Neural cell (in vitro differentiated cells): ENCODE results near the gene RRP1. TPM values are rescaled to one million over a fixed set of nuclear protein-coding genes. Genes with fewer than 3 reads are reported as not detected.
A peak's percentile ranks its signal among the peaks of the same experiment; 100 is the strongest.

Experiments used
- H2AFZ ChIP-seq: fragments of 200-600, 300-800 bp; sonication (generic), shearing (Covaris generic); 2 replicates; pipeline ENCODE4 v1.6.0; 2014; ENCODE audit warnings: low read depth, mild to moderate bottlenecking, antibody characterized with exemption, low read length, moderate library complexity
- H3F3A ChIP-seq: fragments of 200-600 bp; shearing (Covaris generic); 2 replicates; pipeline ENCODE4 v1.6.1; 2016; ENCODE audit warnings: mild to moderate bottlenecking, moderate library complexity, mixed read lengths, antibody characterized with exemption, low read length; ENCODE audit not compliant: insufficient read depth, poor library complexity, severe bottlenecking
- H3K27ac ChIP-seq: fragments of 200-600, 300-800 bp; sonication (generic), shearing (Covaris generic); 2 replicates; pipeline ENCODE4 v1.5.1; 2014; ENCODE audit warnings: mild to moderate bottlenecking, low read length, moderate library complexity
- H3K27me3 ChIP-seq: fragments of 300-800, 200-600 bp; sonication (generic), shearing (Covaris generic); 2 replicates; pipeline ENCODE4 v1.6.0; 2014; ENCODE audit warnings: mild to moderate bottlenecking, low read depth, low read length, moderate library complexity; ENCODE audit not compliant: insufficient read depth
- H3K36me3 ChIP-seq: fragments of 300-800, 200-600 bp; sonication (generic), shearing (Covaris generic); 2 replicates; pipeline ENCODE4 v1.5.1; 2014; ENCODE audit warnings: mild to moderate bottlenecking, antibody characterized with exemption, low read length, moderate library complexity; ENCODE audit not compliant: insufficient read depth
- H3K4me2 ChIP-seq: fragments of 300-800, 200-600 bp; sonication (generic), shearing (Covaris generic); 2 replicates; pipeline ENCODE4 v1.6.0; 2014; ENCODE audit warnings: mild to moderate bottlenecking, low read length
- H3K4me3 ChIP-seq: fragments of 300-800, 200-600 bp; sonication (generic), shearing (Covaris generic); 2 replicates; pipeline ENCODE4 v1.5.1; 2014; ENCODE audit warnings: mild to moderate bottlenecking, low read length, moderate library complexity
- H3K79me2 ChIP-seq: fragments of 200-600 bp; shearing (Covaris generic); replicated peaks from 2 replicates; pipeline ENCODE4 v1.6.0; 2014; ENCODE audit warnings: mild to moderate bottlenecking, low read length, moderate library complexity; ENCODE audit not compliant: insufficient read depth
- H3K9ac ChIP-seq: fragments of 300-800, 200-600 bp; sonication (generic), shearing (Covaris generic); 2 replicates; pipeline ENCODE4 v1.6.1; 2016; ENCODE audit warnings: mild to moderate bottlenecking, low read length, mixed read lengths
- H3K9me2 ChIP-seq: fragments of 200-600 bp; shearing (Covaris generic); 2 replicates; pipeline ENCODE4 v1.6.1; 2016; ENCODE audit warnings: mild to moderate bottlenecking, low read length, mixed read lengths; ENCODE audit not compliant: insufficient read depth
- H3K9me3 ChIP-seq: fragments of 200-600, 300-800 bp; sonication (generic), shearing (Covaris generic); 2 replicates; pipeline ENCODE4 v1.6.1; 2016; ENCODE audit warnings: mild to moderate bottlenecking, mixed run types, low read length, moderate library complexity, mixed read lengths
- H4K20me1 ChIP-seq: fragments of 200-600 bp; shearing (Covaris generic); 2 replicates; pipeline ENCODE4 v1.6.1; 2016; ENCODE audit warnings: mild to moderate bottlenecking, mixed run types; ENCODE audit not compliant: insufficient read depth
- EP300 ChIP-seq: fragments of 450-650 bp; conservative IDR thresholded peaks from 2 replicates; pipeline ENCODE4 v1.6.1; 2014; ENCODE audit warnings: antibody characterized with exemption, mild to moderate bottlenecking, moderate library complexity; ENCODE audit not compliant: poor library complexity, severe bottlenecking
- EZH2 ChIP-seq: fragments of 200-600, 300-800 bp; shearing (Covaris generic), sonication (generic); IDR thresholded peaks from 2 replicates; pipeline ENCODE4 v1.6.1; 2014; ENCODE audit warnings: antibody characterized with exemption, low read length, borderline replicate concordance, mild to moderate bottlenecking; ENCODE audit not compliant: insufficient read depth, poor library complexity, severe bottlenecking
- MXI1 ChIP-seq: fragments of 450-650 bp; conservative IDR thresholded peaks from 2 replicates; pipeline ENCODE4 v1.6.1; 2014; ENCODE audit warnings: antibody characterized with exemption, mild to moderate bottlenecking; ENCODE audit not compliant: poor library complexity, severe bottlenecking
- POLR2AphosphoS5 ChIP-seq: IDR thresholded peaks from 2 replicates; pipeline ENCODE4 v1.6.1; 2012
- RAD21 ChIP-seq: fragments of 450-650 bp; conservative IDR thresholded peaks from 2 replicates; pipeline ENCODE4 v1.6.1; 2014; ENCODE audit warnings: antibody characterized with exemption, mild to moderate bottlenecking, moderate library complexity
- SMC3 ChIP-seq: fragments of 450-650 bp; conservative IDR thresholded peaks from 2 replicates; pipeline ENCODE4 v1.6.1; 2014; ENCODE audit warnings: antibody characterized with exemption, mild to moderate bottlenecking, moderate library complexity; ENCODE audit not compliant: poor library complexity
- TAF1 ChIP-seq: IDR thresholded peaks from 2 replicates; pipeline ENCODE4 v1.6.1; 2012; ENCODE audit warnings: low read depth
- polyA minus RNA-seq: library from RNA; depleted of rRNA, polyadenylated mRNA; stranded (reverse); fragments of >200 nt; gene quantifications from 2 replicates; pipeline ENCODE4 v1.2.3, GENCODE V29; 2014
- polyA plus RNA-seq: library from polyadenylated mRNA; depleted of rRNA; stranded (reverse); fragments of >200 nt; gene quantifications from 2 replicates; pipeline ENCODE4 v1.2.3, GENCODE V29; 2014
- TF ChIP-seq, protein P1 (sequence below): IDR thresholded peaks from 2 replicates; pipeline ENCODE4 v1.6.1; 2012; ENCODE audit warnings: borderline replicate concordance
- TF ChIP-seq, protein P2 (sequence below): fragments of 450-650 bp; IDR thresholded peaks from 2 replicates; pipeline ENCODE4 v1.5.1; 2014; ENCODE audit warnings: antibody characterized with exemption, mild to moderate bottlenecking, moderate library complexity; ENCODE audit not compliant: poor library complexity, severe bottlenecking

The RRP1 gene, protein sequence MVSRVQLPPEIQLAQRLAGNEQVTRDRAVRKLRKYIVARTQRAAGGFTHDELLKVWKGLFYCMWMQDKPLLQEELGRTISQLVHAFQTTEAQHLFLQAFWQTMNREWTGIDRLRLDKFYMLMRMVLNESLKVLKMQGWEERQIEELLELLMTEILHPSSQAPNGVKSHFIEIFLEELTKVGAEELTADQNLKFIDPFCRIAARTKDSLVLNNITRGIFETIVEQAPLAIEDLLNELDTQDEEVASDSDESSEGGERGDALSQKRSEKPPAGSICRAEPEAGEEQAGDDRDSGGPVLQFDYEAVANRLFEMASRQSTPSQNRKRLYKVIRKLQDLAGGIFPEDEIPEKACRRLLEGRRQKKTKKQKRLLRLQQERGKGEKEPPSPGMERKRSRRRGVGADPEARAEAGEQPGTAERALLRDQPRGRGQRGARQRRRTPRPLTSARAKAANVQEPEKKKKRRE
- 31.3 and 35.8 TPM in 2 replicates for polyA plus RNA-seq
- polyA minus RNA-seq, result 19.9 and 20.5 TPM in 2 replicates

DNA sequence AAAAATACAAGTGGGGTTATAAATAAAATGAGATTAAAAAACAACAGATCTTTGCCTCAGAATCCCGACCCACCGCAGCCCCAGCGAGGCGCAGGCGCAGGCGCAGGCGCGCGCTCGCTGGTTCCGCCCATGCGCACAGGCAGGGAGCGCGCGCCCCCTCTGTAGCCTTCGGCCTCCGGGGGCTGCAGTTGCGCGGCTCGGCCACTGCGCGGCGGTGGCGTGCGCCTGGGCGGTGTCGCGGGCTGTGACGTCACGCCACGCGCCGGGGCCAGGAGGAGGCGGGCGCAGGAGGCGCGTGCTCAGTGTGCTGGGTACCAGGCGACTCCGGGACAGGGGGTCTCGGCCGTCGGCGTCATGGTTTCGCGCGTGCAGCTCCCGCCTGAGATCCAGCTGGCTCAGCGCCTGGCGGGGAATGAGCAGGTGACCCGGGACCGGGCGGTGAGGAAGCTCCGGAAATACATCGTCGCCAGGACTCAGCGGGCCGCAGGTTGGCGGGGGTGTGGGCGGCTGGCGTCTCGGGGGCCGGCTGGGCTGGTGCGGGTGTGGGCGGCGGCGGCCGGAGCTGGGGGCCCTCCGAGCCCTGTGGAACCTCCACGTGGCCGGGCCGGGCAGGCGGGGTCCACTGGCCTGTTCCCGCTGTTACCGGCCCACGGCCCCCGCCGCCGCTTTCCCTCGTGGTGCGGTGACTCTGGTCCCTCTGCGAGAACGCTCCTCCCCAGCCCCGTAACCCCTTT lies at the start of gene RRP1:
Gene RRP1, plus strand, starts transcription at position 302 of the 734 bp plus-strand sequence. Its CDS starts 53 bp downstream, at position 355.
- TF ChIP-seq POLR2AphosphoS5, result peak; percentile 78
- TF ChIP-seq, protein P1, sequence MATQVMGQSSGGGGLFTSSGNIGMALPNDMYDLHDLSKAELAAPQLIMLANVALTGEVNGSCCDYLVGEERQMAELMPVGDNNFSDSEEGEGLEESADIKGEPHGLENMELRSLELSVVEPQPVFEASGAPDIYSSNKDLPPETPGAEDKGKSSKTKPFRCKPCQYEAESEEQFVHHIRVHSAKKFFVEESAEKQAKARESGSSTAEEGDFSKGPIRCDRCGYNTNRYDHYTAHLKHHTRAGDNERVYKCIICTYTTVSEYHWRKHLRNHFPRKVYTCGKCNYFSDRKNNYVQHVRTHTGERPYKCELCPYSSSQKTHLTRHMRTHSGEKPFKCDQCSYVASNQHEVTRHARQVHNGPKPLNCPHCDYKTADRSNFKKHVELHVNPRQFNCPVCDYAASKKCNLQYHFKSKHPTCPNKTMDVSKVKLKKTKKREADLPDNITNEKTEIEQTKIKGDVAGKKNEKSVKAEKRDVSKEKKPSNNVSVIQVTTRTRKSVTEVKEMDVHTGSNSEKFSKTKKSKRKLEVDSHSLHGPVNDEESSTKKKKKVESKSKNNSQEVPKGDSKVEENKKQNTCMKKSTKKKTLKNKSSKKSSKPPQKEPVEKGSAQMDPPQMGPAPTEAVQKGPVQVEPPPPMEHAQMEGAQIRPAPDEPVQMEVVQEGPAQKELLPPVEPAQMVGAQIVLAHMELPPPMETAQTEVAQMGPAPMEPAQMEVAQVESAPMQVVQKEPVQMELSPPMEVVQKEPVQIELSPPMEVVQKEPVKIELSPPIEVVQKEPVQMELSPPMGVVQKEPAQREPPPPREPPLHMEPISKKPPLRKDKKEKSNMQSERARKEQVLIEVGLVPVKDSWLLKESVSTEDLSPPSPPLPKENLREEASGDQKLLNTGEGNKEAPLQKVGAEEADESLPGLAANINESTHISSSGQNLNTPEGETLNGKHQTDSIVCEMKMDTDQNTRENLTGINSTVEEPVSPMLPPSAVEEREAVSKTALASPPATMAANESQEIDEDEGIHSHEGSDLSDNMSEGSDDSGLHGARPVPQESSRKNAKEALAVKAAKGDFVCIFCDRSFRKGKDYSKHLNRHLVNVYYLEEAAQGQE, result peak; percentile 68
- peak; percentile 51 for TF ChIP-seq TAF1
- no peak for TF ChIP-seq EZH2
- TF ChIP-seq, protein P2, sequence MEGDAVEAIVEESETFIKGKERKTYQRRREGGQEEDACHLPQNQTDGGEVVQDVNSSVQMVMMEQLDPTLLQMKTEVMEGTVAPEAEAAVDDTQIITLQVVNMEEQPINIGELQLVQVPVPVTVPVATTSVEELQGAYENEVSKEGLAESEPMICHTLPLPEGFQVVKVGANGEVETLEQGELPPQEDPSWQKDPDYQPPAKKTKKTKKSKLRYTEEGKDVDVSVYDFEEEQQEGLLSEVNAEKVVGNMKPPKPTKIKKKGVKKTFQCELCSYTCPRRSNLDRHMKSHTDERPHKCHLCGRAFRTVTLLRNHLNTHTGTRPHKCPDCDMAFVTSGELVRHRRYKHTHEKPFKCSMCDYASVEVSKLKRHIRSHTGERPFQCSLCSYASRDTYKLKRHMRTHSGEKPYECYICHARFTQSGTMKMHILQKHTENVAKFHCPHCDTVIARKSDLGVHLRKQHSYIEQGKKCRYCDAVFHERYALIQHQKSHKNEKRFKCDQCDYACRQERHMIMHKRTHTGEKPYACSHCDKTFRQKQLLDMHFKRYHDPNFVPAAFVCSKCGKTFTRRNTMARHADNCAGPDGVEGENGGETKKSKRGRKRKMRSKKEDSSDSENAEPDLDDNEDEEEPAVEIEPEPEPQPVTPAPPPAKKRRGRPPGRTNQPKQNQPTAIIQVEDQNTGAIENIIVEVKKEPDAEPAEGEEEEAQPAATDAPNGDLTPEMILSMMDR, result peak; percentile 100
- peak; percentile 99 for TF ChIP-seq MXI1
- TF ChIP-seq SMC3, result peak; percentile 84
- peak; percentile 68 for TF ChIP-seq RAD21
- TF ChIP-seq EP300, result peak; percentile 76
- Histone ChIP-seq H3K9me3 (no peaks in the 10 kb centered on the region), H3K36me3 (no peaks in the 10 kb centered on the region), H3F3A (no peaks in the 10 kb centered on the region), H3K9me2 (no peaks in the 10 kb centered on the region), H3K27me3 (no peaks in the 10 kb centered on the region), H3K27ac (peak within 1 kb of the TSS; percentile 72), H4K20me1 (no peaks in the 10 kb centered on the region), H3K9ac (peak within 1 kb of the TSS; percentile 72), H3K4me2 (peak within 1 kb of the TSS; percentile 74), H3K4me3 (peak within 1 kb of the TSS; percentile 92), H3K79me2 (peaks cover 17% of the 10 kb centered on the region), H2AFZ (peak within 1 kb of the TSS; percentile 97)

DNA sequence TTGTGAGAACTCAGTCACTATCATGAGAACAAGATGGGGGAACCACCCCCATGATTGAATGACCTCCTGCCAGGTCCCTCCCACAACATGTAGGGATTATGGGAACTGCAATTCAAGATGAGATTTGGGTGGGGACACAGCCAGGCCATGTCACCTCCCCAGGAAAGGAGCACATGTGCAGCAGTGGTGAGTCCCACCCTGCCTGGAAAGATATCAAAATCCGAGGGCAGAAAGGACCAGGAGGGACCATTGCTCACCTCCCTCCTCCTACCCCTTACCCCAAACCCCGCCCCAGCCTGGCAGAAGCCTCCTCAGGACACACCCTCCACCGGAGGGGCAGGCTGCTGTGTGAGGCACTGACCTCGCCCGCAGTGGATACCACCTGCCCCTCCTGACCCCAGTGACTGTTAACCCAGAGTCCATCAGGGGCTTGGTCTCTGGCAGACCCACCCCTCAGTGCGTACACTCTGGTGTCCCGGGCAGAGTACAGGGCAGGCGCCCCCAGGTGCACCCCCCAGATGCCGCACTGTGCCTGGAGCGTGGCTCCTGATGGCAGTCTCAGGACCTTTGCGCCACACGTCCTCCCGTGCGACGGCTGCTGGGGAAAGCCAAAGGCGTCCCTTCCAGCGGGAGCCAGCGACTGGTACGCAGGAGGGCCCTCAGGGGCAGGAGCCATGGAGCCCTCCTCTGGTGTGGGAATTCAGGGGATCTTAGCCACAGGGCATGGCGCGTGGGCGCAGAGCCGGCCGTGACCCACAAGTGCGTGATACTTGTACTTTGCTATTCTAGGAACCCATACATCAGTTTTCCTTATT lies 49.5 kb upstream of the RRP1 start:
- H3K27ac ChIP-seq, result no peak overlapping the region
- no peaks in the 10 kb centered on the region for H3K27me3 ChIP-seq

More for the DNA sequence above, 49.5 kb upstream of the RRP1 start:
- no peak overlapping the region for H3K4me2 ChIP-seq
- H3K9ac ChIP-seq, result no peak overlapping the region
- no peaks in the 10 kb centered on the region for H4K20me1 ChIP-seq
- H3K4me3 ChIP-seq, result no peak overlapping the region
- no peaks in the 10 kb centered on the region for H3F3A ChIP-seq
- H3K36me3 ChIP-seq, result no peaks in the 10 kb centered on the region
- H3K9me3 ChIP-seq, result no peaks in the 10 kb centered on the region
- H2AFZ ChIP-seq, result no peak overlapping the region
- no peak for TF ChIP-seq EP300
- no peak for TF ChIP-seq SMC3
- TF ChIP-seq, protein P2, result no peak
- TF ChIP-seq POLR2AphosphoS5, result no peak
- no peak for TF ChIP-seq EZH2
- TF ChIP-seq RAD21, result no peak
- TF ChIP-seq, protein P1, result no peak
- TF ChIP-seq TAF1, result no peak
- TF ChIP-seq MXI1, result no peak
- no peaks in the 10 kb centered on the region for H3K79me2 ChIP-seq
- H3K9me2 ChIP-seq, result no peaks in the 10 kb centered on the region
